Ascending aorta (tissue), 2 donors: Measurements from ENCODE around the gene PLAU. TPM values are rescaled to one million over a fixed set of nuclear protein-coding genes. Genes with fewer than 3 reads are reported as not detected.
A peak's percentile ranks its signal among the peaks of the same experiment; 100 is the strongest.
"Not testable (repeated sequence)": the region's sequence is repeated elsewhere in the genome, so short reads cannot be mapped to it uniquely, and the experiment has no call there.

Experiments used
- DNase-seq, 2 donors: peaks; one replicate each; pipeline ENCODE4 v3.0.0-alpha.2; 2019; ENCODE audit warnings: low spot score in 2 of 2
- H3K27ac ChIP-seq, 2 donors: fragments of 200-600 bp; sonication (generic); one replicate each; pipeline ENCODE4 v1.5.1; 2016 to 2017; ENCODE audit warnings: mild to moderate bottlenecking in 1 of 2
- H3K27me3 ChIP-seq: fragments of 200-600 bp; sonication (generic); one replicate; pipeline ENCODE4 v1.5.1; 2017
- H3K36me3 ChIP-seq, 2 donors: fragments of 200-600 bp; sonication (generic); one replicate each; pipeline ENCODE4 v1.5.1; 2016
- H3K4me1 ChIP-seq, 2 donors: fragments of 200-600 bp; sonication (generic); one replicate each; pipeline ENCODE4 v1.5.1; 2016 to 2017; ENCODE audit warnings: mild to moderate bottlenecking in 1 of 2
- H3K4me3 ChIP-seq, 2 donors: fragments of 200-600 bp; sonication (generic); one replicate each; pipeline ENCODE4 v1.5.1; 2016 to 2017; ENCODE audit warnings: mild to moderate bottlenecking in 1 of 2
- H3K9me3 ChIP-seq, 2 donors: fragments of 200-600 bp; sonication (generic); one replicate each; pipeline ENCODE4 v1.5.1; 2016
- CTCF ChIP-seq, 3 experiments: fragments of 200-600 bp in 2 of 3; fragments of 450-650 bp in 1 of 3; sonication (generic) in 2 of 3; IDR thresholded peaks; one replicate each; pipeline ENCODE4 v1.5.1; 2016 to 2019; ENCODE audit warnings: antibody characterized with exemption in 3 of 3, mild to moderate bottlenecking in 1 of 3, moderate library complexity in 1 of 3
- intact Hi-C: fragments of 100-400 bp; cut with DNase I; formaldehyde crosslinking; loops from one replicate; pipeline ENCODE4 v1.15.1; 2023
- total RNA-seq: library from RNA; depleted of rRNA; stranded (reverse); fragments of >200 nt; gene quantifications from one replicate; pipeline ENCODE4 v1.1.0, GENCODE V29; 2016

PLAU gene
- total RNA-seq, 1 donor from 2014 or later: 1.5 TPM

DNA sequence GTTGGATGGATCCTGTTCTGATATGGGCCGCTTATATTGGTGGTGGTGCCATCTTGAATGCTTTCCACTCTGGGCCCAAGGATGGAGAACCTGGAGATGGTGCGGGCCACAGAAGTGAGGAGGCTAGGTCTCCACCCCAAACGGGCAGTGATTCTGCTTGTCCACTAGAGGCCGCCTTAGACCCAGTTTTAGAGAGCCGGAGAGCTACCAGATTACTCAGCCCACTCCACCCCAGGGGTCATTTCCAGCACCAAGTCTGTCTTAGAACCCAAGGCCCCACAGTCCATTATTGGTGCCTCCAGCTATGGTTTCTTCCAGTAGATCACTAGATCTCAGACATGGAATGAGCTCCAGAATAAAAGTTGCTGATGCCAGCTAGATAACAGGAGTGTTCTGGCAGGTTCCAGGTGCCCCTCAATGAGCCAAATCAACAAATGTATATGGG is 24.8 kb upstream of the PLAU start:
- Histone ChIP-seq H3K27me3 (no peaks in the 10 kb centered on the region), H3K27ac (peak overlapping the region; percentile 86 to 91), H3K4me1 (peaks cover 19 to 38% of the 10 kb centered on the region in 2 donors), H3K36me3 (no peaks in the 10 kb centered on the region), H3K4me3 (no peak overlapping the region), H3K9me3 (no peaks in the 10 kb centered on the region)
- intact Hi-C loops: loop anchor here (1.0 to 5.0 kb wide), 6 partner anchors 54 to 351 kb away; partner anchors contain the start of genes ADK, AP3M1 and VCL
- peak in 1 of 2 donors; percentile 87 for DNase-seq
- TF ChIP-seq CTCF (IDR thresholded peaks at IDR 0.05): peak; percentile 75 to 94 (median 89)

- no peaks in the 10 kb centered on the region for H3K27me3 ChIP-seq
- peaks cover 19 to 38% of the 10 kb centered on the region in 2 donors for H3K4me1 ChIP-seq
- intact Hi-C loops: loop anchor here (1.0 to 5.0 kb wide), 8 partner anchors 23 to 351 kb away; partner anchors contain the start of genes ADK, AP3M1 and VCL
- H3K27ac ChIP-seq: peak overlapping the region; percentile 86 to 91
- TF ChIP-seq CTCF (IDR thresholded peaks at IDR 0.05): no peak
- no peaks in the 10 kb centered on the region for H3K9me3 ChIP-seq
- no peaks in the 10 kb centered on the region for H3K36me3 ChIP-seq
- DNase-seq: no peak
- H3K4me3 ChIP-seq: peak overlapping the region in 1 of 2 donors; percentile 11
Measured at GRCh38 chr10:73886661-73887293, 24.2 kb upstream of the PLAU start.

- Histone ChIP-seq H3K27me3 (no peaks in the 10 kb centered on the region), H3K4me1 (peaks cover 19 to 38% of the 10 kb centered on the region in 2 donors), H3K9me3 (no peaks in the 10 kb centered on the region), H3K27ac (peak overlapping the region; percentile 86 to 91), H3K36me3 (no peaks in the 10 kb centered on the region), H3K4me3 (peak overlapping the region in 1 of 2 donors; percentile 22)
- peak; percentile 57 to 94 for DNase-seq
- intact Hi-C loops: loop anchor here (1.0 to 5.0 kb wide), 7 partner anchors 22 to 350 kb away; partner anchors contain the start of genes ADK, AP3M1 and VCL
- peak in 2 of 3 experiments; percentile 5 for TF ChIP-seq CTCF (IDR thresholded peaks at IDR 0.05)
Measured at GRCh38 chr10:73887294-73888039, 23.5 kb upstream of the PLAU start.

GRCh38 chr10:73888514-73888913 is 22.4 kb upstream of the PLAU start:
- no peak for TF ChIP-seq CTCF (IDR thresholded peaks at IDR 0.05)
- no peaks in the 10 kb centered on the region for H3K9me3 ChIP-seq
- no peak for DNase-seq
- no peaks in the 10 kb centered on the region for H3K27me3 ChIP-seq
- H3K4me3 ChIP-seq: peak overlapping the region in 1 of 2 donors; percentile 5
- intact Hi-C loops: loop anchor here (5.0 kb wide), 3 partner anchors 69 to 349 kb away; partner anchors contain the start of genes ADK and AP3M1
- H3K36me3 ChIP-seq: no peaks in the 10 kb centered on the region
- H3K27ac ChIP-seq: peak overlapping the region; percentile 86 to 91
- peaks cover 19 to 38% of the 10 kb centered on the region in 2 donors for H3K4me1 ChIP-seq

GRCh38 chr10:73889014-73889413 is 21.9 kb upstream of the PLAU start:
- H3K9me3 ChIP-seq: no peaks in the 10 kb centered on the region
- intact Hi-C loops: loop anchor here (5.0 kb wide), 3 partner anchors 68 to 348 kb away; partner anchors contain the start of genes ADK and AP3M1
- no peak for TF ChIP-seq CTCF (IDR thresholded peaks at IDR 0.05)
- peak overlapping the region; percentile 86 to 91 for H3K27ac ChIP-seq
- H3K4me1 ChIP-seq: peaks cover 19 to 38% of the 10 kb centered on the region in 2 donors
- H3K36me3 ChIP-seq: no peaks in the 10 kb centered on the region
- H3K4me3 ChIP-seq: peak overlapping the region in 1 of 2 donors; percentile 5
- H3K27me3 ChIP-seq: no peaks in the 10 kb centered on the region
- DNase-seq: peak; percentile 71 to 91

GRCh38 chr10:73889416-73889815 is 21.5 kb upstream of the PLAU start:
- intact Hi-C loops: loop anchor here (5.0 kb wide), 3 partner anchors 68 to 348 kb away; partner anchors contain the start of genes ADK and AP3M1
- not testable (repeated sequence) for H3K36me3 ChIP-seq, H3K4me3 ChIP-seq, H3K9me3 ChIP-seq, DNase-seq, H3K27me3 ChIP-seq
- Histone ChIP-seq H3K4me1 (peaks cover 19 to 38% of the 10 kb centered on the region in 2 donors), H3K27ac (peak overlapping the region; percentile 86 to 91)
